Epithelial cell of proximal tubule (primary cell): ENCODE data around the gene AQP12B. TPM values are rescaled to one million over a fixed set of nuclear protein-coding genes. Genes with fewer than 3 reads are reported as not detected.

Source experiments
- DNase-seq: peaks from one replicate; pipeline ENCODE4 v3.0.0-alpha.2; 2011; ENCODE audit warnings: low read depth
- H3K4me3 ChIP-seq: 2 replicates; pipeline ENCODE4 v1.5.1; 2011; ENCODE audit warnings: low read depth, mild to moderate bottlenecking, low read length
- CTCF ChIP-seq: conservative IDR thresholded peaks from 2 replicates; pipeline ENCODE4 v1.5.1; 2012; ENCODE audit warnings: low read depth, mild to moderate bottlenecking, low read length
- total RNA-seq: library from RNA; depleted of rRNA; stranded (reverse); fragments of >200 nt; gene quantifications from 2 replicates; pipeline ENCODE4 v1.2.3, GENCODE V29; 2015

Gene AQP12B
- total RNA-seq, 1 donor from 2014 or later, result not detected

GRCh38 chr2:240646900-240647502 is 35.7 kb downstream of the AQP12B start:
- no peak overlapping the region for H3K4me3 ChIP-seq
- no peak for TF ChIP-seq CTCF
- no peak for DNase-seq

- DNase-seq, result no peak
- H3K4me3 ChIP-seq, result no peak overlapping the region
- no peak for TF ChIP-seq CTCF
Measured at GRCh38 chr2:240646176-240646899, 36.3 kb downstream of the AQP12B start.

GRCh38 chr2:240645801-240646175 is 36.9 kb downstream of the AQP12B start:
- DNase-seq, result no peak
- no peak for TF ChIP-seq CTCF
- no peak overlapping the region for H3K4me3 ChIP-seq

DNA sequence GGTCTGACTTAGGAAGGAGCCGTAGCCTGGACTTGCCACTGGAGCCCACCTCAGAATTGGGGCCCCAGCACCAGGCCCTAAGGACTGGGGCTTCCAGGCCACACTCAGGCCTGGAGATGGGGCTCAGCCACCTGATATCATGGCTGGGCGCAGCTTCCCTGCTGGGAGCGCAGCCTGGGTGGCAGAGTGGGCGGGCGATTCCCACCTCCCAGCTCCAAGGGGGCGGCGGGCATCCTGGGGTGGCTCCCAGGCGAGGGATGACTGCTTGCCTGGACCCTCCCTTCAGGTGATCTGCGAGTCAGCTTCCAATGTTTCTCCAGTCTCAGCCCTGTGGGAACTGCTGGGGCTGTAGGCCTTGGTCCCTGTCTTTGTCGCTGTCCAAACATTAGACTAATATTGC is 37.3 kb downstream of the AQP12B start:
- DNase-seq, result no peak
- no peak overlapping the region for H3K4me3 ChIP-seq
- TF ChIP-seq CTCF, result no peak

DNA sequence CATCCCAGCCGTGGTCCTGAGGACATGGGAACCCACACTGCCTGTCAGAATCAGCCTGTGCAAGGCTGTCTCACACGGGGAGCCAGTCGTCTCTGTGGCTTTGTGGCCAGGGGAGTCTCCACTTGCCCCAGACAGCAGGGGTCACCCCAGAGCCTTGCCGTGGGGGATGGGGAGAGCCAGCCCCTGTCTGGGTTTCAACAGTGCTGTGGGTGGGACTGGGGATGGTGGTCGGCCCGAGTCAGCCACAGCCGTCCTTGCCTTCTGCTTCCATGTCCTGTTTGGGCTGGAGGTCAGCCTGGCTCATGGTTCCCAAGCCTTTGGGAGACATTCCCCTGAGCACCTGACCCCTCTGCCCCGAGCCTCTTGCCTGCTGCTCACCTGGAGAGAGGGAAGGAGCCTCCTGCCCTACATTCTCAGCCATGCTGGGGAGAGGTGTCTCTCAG is 37.8 kb downstream of the AQP12B start:
- no peak overlapping the region for H3K4me3 ChIP-seq
- TF ChIP-seq CTCF, result no peak
- no peak for DNase-seq

DNA sequence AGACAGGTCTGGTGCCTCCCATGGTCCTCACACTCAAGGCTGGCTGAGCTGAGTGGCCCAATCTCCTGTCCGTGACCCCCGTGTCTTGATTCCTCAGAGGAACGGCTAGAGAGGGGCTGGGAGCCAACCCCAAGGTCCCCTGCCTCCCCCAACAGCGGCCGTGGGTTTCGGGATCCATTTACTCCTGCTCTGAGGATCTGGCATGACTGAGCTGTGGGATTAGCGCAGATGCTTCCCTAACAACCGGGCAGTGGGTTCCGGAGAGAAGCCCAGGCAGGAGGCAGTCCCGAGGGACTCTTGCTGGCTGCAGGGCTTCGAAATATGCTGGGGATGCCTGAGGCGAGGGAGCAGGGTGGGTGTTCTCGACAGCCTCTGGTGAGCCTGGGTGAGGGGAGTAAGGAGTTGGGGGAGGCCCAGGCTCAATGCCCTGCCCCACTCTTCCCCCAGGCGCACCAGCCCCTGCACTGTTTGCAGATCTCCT is 38.5 kb downstream of the AQP12B start:
- no peak for DNase-seq
- H3K4me3 ChIP-seq, result no peak overlapping the region
- no peak for TF ChIP-seq CTCF

DNA sequence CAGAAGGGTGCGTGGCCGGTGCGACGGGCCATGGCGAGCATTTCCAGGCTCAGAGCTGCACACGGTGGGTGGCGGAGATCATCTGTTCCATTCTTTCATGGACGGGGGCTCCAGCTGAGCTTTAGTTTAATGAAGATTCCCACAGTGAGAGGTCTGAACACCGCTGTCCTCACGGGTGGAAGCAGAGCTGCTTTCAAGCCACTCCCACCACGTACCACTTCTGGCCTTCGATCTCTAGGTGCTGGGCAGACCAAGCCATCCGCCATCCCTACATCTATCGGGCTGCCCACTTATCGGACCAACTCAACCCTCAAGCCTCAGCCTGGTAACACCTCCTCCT is 38.9 kb downstream of the AQP12B start:
- H3K4me3 ChIP-seq, result no peak overlapping the region
- no peak for TF ChIP-seq CTCF
- no peak for DNase-seq
